GM18526 (cell line): ENCODE results near the gene NOD1.

ENCODE experiments used
- POLR2A ChIP-seq: IDR thresholded peaks from 3 replicates; pipeline ENCODE4 v1.6.1; 2011; ENCODE audit not compliant: insufficient read length; ENCODE audit errors: extremely low read depth

The NOD1 gene

DNA sequence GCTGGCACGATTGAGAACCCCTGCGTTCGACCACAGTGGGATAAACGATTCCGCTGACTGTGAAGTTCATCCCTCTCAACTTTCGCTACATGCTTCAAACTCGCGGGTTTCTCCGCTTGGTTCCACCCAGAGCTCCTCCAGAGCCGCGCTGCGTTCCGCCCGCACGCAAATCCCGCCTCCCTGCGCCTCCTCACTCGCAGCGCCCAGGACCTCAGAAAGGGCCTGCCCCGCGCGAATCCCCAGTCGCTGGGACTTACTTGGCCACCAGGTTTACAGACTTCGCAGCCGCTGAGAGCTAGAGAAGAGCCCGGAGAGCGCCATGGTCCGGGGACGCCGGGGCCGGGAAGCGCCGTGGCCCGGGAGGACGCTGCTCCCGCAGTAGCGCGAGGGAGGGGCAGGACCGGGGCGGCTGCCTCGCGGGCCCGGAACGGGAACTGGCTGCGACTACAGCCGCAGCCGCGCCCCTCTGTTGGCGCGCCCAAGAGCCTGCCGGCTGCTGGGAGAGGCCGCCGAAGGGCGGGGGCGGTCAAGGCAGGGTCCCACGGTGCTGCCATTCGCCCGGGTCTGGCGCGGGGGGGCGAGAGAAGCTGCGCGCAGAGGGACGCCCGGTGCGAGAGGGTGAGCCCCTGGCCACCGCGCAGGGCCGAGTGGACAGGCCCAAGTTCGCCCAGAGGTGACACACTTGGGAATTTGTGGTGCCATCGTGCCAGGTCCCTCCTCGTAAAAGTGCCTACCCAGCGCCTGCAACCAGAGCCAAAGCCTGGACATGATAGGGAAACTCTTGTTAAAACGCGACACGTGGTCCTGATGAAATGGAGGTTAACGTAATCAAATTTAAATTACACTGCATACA, at the start of gene NOD1:
TSS of gene NOD1 (minus strand) at position 436 of the 853 bp plus-strand sequence. CDS start 21,863 bp downstream, outside the sequence.
- peak; percentile 55 for TF ChIP-seq POLR2A

DNA sequence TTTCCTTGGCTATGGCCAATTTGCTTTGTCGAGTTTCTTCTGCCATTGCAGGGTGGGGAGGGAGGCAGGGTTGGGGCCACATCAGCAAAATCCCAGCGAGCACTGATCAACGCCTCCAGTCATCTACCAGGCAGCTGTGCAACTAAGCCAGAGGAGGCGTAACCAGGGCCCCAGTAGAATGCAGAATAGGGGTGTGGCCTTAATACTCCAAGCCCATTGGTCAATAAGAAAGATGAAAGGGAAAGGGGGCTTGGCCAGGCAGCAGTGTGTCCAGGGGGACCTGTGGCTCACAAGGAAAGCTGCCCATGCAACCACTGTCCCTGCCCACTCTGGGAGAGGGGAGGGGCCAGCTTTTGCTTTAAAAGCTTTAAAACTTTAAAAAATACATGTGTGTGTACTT, 47.6 kb upstream of the NOD1 start:
- TF ChIP-seq POLR2A, result no peak

- TF ChIP-seq POLR2A, result no peak
Observed at GRCh38 chr7:30525429-30525828, 46.8 kb upstream of the NOD1 start.

- TF ChIP-seq POLR2A, result no peak
Observed at GRCh38 chr7:30524545-30524944, 46.0 kb upstream of the NOD1 start.

DNA sequence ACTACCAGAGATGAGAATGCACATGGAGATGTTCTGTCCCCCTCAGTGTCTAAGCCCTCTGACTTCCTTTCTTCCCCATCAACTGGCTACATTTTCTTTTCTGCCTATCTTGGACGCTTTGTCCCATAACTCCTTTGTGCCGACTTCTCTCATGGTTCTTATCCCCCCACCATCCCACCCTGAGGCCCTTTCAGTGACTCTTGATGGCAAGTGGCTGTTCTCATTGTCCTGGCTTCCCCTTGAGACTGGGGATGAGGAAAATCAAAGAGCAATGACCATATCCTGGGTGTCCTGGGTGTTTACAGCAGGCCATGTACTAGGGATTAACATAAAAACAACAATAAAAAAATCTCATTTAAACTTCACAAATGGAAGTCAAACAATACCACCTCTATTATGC, 44.9 kb upstream of the NOD1 start:
- TF ChIP-seq POLR2A, result no peak

DNA sequence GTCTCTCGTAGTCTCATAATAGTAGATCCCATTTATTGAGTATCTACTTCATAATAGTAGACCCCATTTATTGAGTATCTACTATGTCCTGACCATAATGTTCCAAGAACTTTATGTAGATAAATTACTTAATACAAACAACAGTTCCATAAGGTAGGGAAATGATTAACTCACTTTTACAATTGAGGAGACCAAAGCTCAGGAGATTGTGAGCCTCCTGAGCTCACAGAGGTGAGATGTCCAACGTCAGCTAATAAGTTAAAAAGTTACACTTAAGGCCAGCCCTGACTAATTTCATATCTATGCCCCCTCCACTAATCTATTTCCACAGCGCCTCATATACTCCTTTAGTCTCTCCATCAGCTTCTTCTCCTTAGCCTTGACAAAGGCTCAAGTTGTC, 43.6 kb upstream of the NOD1 start:
- TF ChIP-seq POLR2A, result no peak

- TF ChIP-seq POLR2A, result no peak
Observed at GRCh38 chr7:30521532-30521931, 42.9 kb upstream of the NOD1 start.

- TF ChIP-seq POLR2A, result no peak
Observed at GRCh38 chr7:30519122-30519521, 40.5 kb upstream of the NOD1 start.

DNA sequence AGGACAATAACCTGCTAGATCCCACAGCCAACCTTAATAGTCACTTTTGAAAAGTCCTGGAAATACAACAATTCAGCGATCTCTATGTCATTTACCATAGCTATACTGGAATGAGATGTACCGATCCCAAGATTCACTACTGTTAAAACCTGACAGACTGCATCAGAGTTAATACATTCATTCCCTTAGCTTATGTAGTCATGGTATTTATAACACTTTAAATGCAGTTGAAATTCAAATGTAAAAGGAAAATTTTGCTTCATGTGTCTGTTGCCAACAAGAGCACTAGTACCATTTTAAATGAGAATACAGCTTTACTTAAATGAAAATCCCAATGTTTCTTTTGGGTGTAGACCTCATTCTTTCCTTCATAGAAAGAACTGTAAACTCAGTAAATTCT, 37.2 kb upstream of the NOD1 start:
- no peak for TF ChIP-seq POLR2A

DNA sequence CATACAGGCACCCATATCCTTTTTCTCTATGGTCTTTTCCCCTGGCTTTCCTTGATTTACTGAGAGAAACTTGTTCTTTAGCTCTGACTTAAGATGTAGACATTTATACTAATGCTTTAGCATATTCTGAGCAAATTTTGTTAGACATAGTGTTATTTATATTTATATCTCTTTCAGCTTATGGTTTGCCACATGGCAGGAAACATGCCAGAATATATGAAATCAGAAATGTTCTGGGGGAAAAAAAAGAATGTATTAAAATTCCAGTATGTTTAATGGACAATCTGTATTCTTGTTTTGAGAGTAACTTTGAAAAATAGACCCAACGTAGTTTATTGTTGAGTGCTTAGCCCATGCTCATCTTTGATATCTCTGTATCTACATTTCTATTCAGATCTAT, 36.2 kb upstream of the NOD1 start:
- no peak for TF ChIP-seq POLR2A

DNA sequence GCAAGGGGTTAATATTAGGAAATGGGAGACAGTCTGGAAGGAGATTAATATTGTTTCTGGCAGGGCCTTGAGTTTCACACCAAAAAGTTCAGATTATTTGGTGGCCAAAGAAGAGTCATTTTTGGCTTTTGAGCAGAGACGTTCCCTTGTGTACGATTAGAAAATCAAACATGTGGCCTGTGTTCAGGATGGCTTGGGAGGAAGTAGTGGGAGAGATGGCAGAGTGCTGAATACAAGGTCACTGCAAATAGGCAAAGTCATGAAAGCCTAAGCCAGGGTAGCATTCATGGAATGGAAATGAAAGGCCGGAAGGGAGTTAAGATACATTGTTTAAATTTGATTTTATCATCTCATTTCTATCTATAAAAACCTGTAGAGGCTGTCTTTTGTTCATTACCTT, 35.6 kb upstream of the NOD1 start:
- no peak for TF ChIP-seq POLR2A

DNA sequence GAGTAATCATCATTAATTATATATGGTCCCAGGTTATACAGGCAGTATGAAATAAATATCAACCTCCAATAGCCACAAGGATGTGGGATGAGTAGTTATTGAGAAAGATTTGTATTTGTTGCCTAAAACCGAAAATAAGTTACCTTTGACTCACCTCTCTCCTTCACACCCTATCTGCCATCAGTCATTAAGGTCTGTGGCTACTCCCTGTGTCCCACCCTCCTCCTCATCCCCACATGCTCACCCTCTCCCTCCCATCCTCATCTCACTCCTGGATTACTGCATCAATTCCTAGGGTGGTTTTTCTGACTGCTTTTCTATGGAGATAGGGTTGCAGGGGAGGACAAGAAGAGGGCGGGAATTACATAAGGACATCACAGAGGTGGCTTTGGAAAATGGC, 35.2 kb upstream of the NOD1 start:
- no peak for TF ChIP-seq POLR2A

DNA sequence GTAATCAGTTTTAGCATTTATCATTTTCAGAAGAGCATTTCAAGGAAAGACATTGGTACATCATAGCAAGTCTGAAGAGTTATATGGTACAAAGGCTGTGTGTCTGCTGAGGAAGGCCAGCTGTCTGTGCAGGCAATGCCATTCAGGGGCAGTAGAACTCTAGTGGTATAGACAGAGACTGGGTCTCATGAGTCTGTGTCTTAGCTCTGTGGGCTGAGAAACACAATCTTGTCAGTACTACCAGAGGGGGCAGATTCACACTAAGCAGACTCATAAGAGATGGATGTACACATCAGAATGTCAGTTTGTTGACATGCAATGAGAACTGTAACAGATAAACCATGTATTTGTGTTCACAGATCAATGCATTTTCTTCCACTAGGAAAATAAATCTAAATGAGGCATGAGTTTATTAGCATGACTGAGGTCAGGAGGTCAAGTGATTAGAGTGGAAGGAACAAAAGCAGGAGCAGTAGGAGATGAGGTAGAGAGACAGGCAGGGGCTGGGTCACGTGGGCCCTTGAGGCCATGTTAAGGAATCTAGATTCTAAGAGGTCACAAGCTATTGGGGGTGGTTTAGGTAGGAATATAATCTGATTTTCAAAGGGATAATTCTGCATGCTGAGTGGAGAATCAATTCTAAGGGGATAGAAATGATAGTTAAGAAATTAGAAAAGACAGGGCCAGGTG, 33.5 kb upstream of the NOD1 start:
- no peak for TF ChIP-seq POLR2A

GRCh38 chr7:30511494-30511893, 32.9 kb upstream of the NOD1 start:
- no peak for TF ChIP-seq POLR2A

DNA sequence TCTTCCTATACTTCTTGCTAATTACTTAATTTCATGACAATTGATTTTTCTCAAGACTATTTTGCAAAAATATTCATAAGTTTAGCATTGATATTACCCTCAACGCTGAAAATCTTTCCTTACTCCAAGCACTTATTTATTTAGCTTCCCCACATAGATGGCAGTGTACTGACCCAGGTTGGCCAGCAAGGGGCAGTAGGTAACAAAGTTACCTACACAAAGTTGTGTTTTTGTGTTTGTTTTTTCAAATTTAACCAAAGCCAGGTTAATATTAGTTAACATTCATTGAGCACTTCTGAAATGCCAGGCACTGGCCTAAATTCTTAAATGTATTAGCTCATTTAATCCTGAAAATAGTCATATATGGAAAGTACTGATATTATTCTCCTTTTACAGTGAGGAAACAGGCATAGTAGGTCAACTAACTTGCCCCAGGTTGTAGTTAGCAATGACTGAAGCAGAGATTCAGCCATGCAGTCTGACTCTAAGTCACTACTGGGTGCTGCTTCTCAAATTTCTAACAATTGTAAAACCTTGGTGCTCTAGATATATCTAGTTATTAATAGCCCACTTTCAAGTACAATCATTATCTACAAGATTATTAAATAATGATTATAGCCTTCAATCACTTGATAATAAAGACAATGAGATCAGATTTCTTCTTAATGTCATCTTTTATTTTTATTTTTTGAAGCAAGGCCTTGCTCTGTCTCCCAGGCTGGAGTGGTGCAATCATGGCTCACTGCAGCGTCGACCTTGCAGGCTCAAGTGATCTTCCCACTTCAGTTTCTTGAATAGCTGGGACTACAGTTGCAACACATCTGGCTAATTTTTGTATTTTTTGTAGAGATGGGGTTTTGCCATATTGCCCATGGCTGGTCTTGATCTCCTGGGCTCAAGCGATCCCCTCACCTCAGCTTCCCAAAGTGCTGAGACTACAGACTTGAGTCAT, 31.8 kb upstream of the NOD1 start:
- no peak for TF ChIP-seq POLR2A
